ENCODE data around the gene UBE2V1. TPM values are rescaled to one million over a fixed set of nuclear protein-coding genes. Genes with fewer than 3 reads are reported as not detected.

UBE2V1 gene
- total RNA-seq, 1 donor from 2014 or later: 106 TPM

DNA sequence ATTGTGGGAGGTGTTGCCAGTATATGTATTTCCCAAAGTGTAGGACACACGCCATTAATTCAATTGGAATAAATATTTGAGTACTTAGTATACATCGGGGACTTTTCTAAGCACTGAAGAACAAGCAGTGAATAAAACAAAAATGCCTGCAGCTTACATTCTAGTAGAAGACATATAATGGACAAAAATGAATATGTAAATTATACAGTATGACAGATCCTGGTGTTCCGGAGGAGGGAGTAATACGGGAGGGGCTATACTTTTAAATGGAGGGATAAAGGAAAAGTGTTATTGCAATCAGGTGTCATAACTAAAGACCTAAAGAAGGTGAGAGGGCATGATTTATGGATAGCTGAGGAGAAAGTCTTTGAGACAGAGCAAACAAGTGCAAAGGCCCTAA, 15.1 kb downstream of the UBE2V1 start:
- TF ChIP-seq, protein P1, sequence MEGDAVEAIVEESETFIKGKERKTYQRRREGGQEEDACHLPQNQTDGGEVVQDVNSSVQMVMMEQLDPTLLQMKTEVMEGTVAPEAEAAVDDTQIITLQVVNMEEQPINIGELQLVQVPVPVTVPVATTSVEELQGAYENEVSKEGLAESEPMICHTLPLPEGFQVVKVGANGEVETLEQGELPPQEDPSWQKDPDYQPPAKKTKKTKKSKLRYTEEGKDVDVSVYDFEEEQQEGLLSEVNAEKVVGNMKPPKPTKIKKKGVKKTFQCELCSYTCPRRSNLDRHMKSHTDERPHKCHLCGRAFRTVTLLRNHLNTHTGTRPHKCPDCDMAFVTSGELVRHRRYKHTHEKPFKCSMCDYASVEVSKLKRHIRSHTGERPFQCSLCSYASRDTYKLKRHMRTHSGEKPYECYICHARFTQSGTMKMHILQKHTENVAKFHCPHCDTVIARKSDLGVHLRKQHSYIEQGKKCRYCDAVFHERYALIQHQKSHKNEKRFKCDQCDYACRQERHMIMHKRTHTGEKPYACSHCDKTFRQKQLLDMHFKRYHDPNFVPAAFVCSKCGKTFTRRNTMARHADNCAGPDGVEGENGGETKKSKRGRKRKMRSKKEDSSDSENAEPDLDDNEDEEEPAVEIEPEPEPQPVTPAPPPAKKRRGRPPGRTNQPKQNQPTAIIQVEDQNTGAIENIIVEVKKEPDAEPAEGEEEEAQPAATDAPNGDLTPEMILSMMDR (IDR thresholded peaks at IDR 0.05): no peak
- Mint-ChIP-seq H3K9me3 (ENCODE audit: unreplicated experiment) (no peaks in the 10 kb centered on the region), H3K4me3 (ENCODE audit: unreplicated experiment) (no peak overlapping the region), H3K27ac (ENCODE audit: unreplicated experiment) (peak overlapping the region; percentile 19), H3K27me3 (ENCODE audit: unreplicated experiment) (no peaks in the 10 kb centered on the region), H3K36me3 (ENCODE audit: unreplicated experiment) (peaks cover 32% of the 10 kb centered on the region), H3K4me1 (ENCODE audit: unreplicated experiment) (peaks cover 40% of the 10 kb centered on the region)
- DNase-seq (ENCODE audit: extremely low spot score, unreplicated experiment): no peak

DNA sequence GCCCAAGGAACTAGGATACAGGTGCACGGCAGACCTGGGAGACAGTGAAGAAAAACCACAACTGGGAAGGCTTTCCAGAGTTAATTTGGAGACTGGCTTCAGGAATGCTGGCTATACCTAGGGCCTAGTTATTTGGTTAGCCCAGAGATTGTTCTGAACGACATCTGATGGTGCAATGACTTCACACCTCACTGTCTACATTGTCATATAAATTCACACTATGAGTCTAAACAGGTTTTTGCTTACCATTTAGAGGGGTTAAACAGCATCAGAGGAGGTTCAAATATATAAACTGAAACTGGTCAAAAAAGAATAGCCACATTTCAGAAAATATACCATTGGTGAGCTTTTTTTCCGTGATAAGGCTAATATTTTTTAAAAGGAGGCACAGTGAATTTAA, 16.7 kb downstream of the UBE2V1 start:
- no peak overlapping the region for H3K4me3 Mint-ChIP-seq (ENCODE audit: unreplicated experiment)
- H3K36me3 Mint-ChIP-seq (ENCODE audit: unreplicated experiment): peaks cover 30% of the 10 kb centered on the region
- no peaks in the 10 kb centered on the region for H3K27me3 Mint-ChIP-seq (ENCODE audit: unreplicated experiment)
- TF ChIP-seq, protein P1 (IDR thresholded peaks at IDR 0.05): no peak
- H3K4me1 Mint-ChIP-seq (ENCODE audit: unreplicated experiment): peaks cover 32% of the 10 kb centered on the region
- DNase-seq (ENCODE audit: extremely low spot score, unreplicated experiment): no peak
- H3K27ac Mint-ChIP-seq (ENCODE audit: unreplicated experiment): no peak overlapping the region
- H3K9me3 Mint-ChIP-seq (ENCODE audit: unreplicated experiment): no peaks in the 10 kb centered on the region

DNA sequence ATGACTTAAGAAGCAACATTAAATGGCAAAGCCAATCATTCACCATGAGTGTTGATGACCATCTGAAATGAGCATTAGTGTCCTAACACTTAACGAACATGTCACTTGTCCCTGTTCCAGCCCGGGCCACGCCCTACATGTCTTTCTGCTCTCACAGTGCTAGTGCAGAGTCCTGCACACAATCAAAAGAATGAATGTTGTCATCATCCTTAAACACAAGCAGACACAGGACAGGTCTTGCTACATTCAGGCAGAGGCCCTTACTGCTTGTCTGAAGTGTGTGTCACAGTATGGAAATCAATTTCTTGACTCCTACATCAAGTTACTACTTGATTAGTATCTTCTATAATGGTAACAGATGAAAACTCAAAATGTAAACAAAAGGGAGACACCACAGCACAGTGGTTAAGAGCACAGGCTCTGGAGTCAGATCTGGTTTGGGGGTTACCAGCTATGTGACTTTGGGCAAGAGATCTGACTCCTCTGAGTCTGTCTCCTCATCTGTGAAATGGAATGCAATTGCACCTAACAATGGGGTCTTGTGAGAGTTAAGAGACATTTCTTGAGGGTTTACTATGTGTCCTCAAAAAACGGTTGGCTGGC, 17.4 kb downstream of the UBE2V1 start:
- Mint-ChIP-seq H3K9me3 (ENCODE audit: unreplicated experiment) (no peaks in the 10 kb centered on the region), H3K4me3 (ENCODE audit: unreplicated experiment) (no peak overlapping the region), H3K27me3 (ENCODE audit: unreplicated experiment) (no peaks in the 10 kb centered on the region), H3K36me3 (ENCODE audit: unreplicated experiment) (peaks cover 30% of the 10 kb centered on the region), H3K4me1 (ENCODE audit: unreplicated experiment) (peaks cover 28% of the 10 kb centered on the region), H3K27ac (ENCODE audit: unreplicated experiment) (no peak overlapping the region)
- DNase-seq (ENCODE audit: extremely low spot score, unreplicated experiment): no peak
- TF ChIP-seq, protein P1 (IDR thresholded peaks at IDR 0.05): no peak

DNA sequence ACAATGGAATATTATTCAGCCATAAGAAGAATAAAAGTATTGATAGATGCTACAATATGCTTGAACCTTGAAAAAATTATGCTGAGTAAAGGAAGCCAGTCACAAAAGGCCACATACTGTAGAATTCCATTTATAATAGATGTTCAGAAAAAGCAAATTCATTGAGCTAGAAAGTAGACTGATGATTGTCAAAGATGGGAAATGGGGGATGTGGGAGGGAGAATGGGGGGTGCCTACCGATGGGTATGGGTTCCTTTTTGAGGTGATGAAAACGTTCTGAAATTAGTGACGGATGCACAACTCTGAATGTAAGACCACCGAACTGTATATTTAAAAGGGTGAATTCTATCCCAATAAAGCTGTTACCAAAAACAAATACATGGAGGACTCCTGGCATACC, 18.4 kb downstream of the UBE2V1 start:
- no peak overlapping the region for H3K4me3 Mint-ChIP-seq (ENCODE audit: unreplicated experiment)
- no peak for DNase-seq (ENCODE audit: extremely low spot score, unreplicated experiment)
- TF ChIP-seq, protein P1 (IDR thresholded peaks at IDR 0.05): no peak
- no peak overlapping the region for H3K27ac Mint-ChIP-seq (ENCODE audit: unreplicated experiment)
- no peaks in the 10 kb centered on the region for H3K9me3 Mint-ChIP-seq (ENCODE audit: unreplicated experiment)
- no peaks in the 10 kb centered on the region for H3K27me3 Mint-ChIP-seq (ENCODE audit: unreplicated experiment)
- peaks cover 27% of the 10 kb centered on the region for H3K4me1 Mint-ChIP-seq (ENCODE audit: unreplicated experiment)
- peaks cover 32% of the 10 kb centered on the region for H3K36me3 Mint-ChIP-seq (ENCODE audit: unreplicated experiment)

DNA sequence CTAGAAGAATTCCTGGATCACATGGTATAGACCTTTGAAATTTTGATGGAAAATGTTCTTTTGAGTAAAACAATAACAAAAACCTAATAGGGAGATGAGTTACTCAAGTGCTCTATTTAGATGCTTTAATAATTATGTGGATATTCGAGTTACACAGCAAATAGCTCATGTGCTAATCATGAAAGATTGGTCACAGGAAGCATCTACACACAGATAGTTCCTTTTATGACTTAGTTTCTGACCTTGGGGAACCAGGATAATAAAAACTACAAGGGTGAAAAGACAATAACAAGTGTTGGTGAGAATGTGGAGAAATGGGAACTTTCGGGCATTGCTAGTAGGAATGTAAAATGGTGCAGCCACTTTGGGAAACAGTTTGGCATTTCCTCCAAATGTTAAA, 19.7 kb downstream of the UBE2V1 start:
- no peak for DNase-seq (ENCODE audit: extremely low spot score, unreplicated experiment)
- Mint-ChIP-seq H3K9me3 (ENCODE audit: unreplicated experiment) (no peaks in the 10 kb centered on the region), H3K27me3 (ENCODE audit: unreplicated experiment) (no peaks in the 10 kb centered on the region), H3K4me1 (ENCODE audit: unreplicated experiment) (peaks cover 22% of the 10 kb centered on the region), H3K36me3 (ENCODE audit: unreplicated experiment) (peaks cover 35% of the 10 kb centered on the region), H3K4me3 (ENCODE audit: unreplicated experiment) (no peak overlapping the region), H3K27ac (ENCODE audit: unreplicated experiment) (no peak overlapping the region)
- TF ChIP-seq, protein P1 (IDR thresholded peaks at IDR 0.05): no peak

Data from osteocyte (in vitro differentiated cells).